HG03025 (cell line): Measurements from ENCODE around the gene MRPL17.
"Not testable (repeated sequence)": the region's sequence is repeated elsewhere in the genome, so short reads cannot be mapped to it uniquely, and the experiment has no call there.

ENCODE experiments used
- ATAC-seq: cut with Tn5 transposase; IDR thresholded peaks from one replicate; pipeline ENCODE4 v1.9.1; 2021; ENCODE audit warnings: mild to moderate bottlenecking, moderate library complexity; ENCODE audit not compliant: unreplicated experiment, low FRiP score

MRPL17 gene

DNA sequence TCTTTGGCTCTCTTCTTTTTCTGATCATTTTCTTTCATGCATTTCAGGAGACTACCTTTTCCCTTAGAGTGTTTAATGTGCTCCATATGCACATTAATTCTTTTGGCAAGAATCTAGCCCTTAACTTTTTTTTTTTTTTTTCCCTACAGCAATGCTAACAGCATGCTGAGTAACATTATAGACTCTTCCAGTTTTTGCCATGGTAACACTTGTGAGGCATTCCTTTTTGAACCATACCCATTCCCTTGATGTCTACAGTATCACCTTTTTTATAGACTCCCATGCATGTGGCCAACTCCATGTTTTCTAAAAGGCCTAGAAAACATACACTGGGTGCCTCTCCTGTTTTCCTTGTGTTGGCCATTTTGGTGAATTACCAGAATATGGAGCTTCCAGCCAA, 2.9 kb upstream of the MRPL17 start:
- no peak for ATAC-seq

- ATAC-seq, result not testable (repeated sequence)
Observed at GRCh38 chr11:6684068-6684467, 928 bp upstream of the MRPL17 start.

DNA sequence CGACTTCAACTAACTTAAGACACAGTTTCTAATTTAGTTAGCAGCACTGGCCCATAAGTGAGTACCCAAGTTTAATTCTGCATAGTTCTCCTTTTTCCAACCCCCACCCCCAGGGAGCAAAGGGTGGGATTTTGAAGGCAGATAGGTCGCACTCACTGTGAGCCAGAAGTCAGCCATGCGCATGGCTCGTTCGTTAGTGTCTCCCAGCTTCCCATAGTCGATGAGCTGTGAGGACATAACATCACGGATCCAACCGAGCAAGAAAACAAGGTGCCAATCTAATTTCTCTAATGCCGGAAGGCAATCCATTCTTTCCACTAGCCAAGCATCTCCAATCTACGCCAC, 577 bp downstream of the MRPL17 start:
- ATAC-seq, result no peak

DNA sequence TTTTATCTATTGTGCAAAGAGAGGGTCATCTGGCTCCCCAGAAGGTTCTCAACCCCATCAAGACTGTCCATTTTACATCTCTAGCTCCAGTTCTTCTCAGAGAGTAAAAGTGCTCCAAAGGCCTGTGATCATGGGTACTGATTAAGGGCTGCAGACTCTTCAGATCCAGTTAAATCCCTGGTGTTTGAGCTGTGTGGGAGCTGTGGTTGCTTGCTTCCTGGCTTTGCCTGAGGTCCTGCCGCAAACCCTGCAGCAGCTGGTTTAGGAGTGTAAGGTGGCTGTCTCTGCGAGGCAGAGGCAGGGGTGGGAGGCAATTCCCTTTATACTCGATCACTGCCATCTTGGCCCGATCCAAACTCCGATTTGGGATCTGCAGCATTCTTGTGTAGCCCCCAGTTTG, 1.2 kb downstream of the MRPL17 start:
- ATAC-seq, result no peak

GRCh38 chr11:6681505-6681904, 1.6 kb downstream of the MRPL17 start:
- no peak for ATAC-seq

DNA sequence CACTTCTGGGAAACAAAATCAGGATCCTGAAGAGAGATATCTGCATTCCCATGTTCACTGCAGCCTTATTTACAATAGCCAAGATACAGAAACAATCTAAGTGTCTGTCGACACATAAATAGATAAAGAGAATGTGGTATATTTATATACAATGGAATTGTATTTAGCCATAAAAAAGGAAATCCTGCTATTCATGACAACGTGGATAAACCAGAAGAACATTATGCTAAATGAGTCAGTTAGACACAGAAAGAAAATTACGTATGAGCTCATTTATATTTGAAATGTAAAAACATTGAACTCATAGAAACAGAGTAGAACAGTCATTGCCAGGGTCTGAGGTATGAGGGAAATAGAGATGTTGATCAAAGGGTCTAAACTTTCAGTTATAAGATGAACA, 6.1 kb downstream of the MRPL17 start:
- no peak for ATAC-seq

DNA sequence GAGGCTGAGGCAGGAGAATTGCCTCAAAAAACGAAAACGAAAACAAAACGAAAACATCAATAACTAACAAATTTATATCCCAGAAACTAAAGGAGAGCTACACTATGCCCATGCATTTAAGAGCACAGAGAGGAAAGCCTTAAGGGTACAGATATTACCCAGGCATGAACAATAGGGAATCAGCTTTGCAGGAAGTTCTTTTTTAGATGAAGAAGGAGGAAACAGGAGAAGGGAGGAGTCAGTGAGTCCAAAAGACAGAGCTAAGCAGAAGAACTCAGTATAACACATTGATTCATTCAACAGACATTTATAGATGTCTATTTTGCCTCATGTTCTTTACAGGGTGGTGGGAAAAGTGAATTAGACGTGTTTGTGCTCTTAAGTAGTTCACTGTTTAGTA, 8.3 kb downstream of the MRPL17 start:
- ATAC-seq, result no peak

GRCh38 chr11:6674219-6674597, 8.9 kb downstream of the MRPL17 start:
- ATAC-seq, result no peak

DNA sequence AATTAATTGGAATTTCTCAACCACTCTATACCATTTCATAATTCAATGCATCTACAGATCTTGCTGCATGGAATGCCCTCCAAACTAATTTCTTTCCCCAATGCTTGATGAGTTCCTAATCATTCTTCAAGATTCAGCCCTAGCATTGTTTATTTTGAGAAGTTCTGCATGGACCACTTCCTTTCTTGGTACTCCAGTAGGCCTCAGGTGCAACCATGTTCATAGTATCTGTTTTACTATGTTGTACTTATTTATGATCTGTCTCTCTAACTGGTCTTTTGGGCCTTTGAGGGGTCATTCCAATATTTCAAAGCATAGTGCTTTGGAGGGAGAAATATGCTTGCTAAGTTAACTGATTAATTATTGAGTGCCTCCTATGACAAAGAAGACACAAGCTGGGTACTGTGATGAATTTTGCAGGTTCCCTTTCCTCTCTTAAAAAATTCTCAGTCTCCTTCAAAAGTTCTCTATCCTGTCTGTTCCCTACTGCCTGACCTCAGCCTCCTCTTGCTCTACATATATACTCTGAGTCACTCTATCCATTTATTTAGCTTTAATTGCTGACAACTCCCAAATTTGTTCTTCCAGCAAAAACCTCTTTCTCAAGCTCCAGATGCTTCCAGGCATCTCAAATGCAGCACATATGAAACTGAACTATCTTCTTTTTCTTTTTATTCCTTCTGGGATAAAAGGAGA, 9.5 kb downstream of the MRPL17 start:
- no peak for ATAC-seq

DNA sequence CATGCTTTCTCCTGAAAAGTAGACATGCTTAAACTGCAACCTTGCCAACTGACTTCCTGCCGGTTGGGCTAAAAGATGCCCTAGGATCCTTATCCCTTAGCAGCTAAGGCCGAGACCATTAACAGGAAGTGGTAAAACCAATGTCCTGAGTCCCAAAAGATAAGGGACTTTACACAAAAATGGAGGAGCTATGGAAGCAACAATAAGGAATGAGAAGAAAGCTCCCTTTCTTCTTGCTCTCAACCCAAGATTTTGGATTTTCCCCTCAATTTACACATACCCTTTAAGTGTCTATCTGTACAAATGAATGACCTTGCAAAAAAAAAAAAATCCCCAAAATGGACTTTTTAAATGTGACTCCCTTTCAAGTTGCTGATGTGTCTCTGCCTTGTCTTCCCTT, 11.1 kb downstream of the MRPL17 start:
- no peak for ATAC-seq

DNA sequence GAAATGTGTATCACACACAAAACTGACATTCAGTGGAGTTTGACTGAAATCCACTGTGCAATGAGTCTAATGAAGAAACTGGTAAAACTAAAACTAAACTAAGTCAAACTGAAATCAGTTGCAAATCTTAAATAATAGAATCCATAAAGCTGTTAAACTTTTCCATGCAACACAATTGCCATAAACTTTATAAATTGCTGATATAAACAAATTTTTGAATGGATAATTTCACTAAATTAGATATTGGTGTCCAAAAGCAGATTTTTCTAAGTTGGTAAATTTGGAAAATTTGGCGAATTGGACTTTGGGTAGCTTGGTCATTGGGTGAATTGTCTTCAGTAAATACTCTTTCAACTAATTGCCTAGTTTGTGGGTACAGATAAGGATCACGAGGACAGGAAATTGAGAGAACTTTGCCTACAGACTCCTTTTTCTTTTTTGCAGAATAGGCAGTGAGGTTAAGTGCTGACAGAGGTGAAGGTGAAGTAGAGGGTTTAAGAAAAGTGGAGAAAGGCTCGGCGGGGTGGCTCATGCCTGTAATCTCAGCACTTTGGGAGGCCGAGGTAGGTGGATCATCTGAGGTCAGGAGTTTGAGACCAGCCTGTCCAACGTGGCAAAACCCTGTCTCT, 12.8 kb downstream of the MRPL17 start:
- ATAC-seq, result no peak

DNA sequence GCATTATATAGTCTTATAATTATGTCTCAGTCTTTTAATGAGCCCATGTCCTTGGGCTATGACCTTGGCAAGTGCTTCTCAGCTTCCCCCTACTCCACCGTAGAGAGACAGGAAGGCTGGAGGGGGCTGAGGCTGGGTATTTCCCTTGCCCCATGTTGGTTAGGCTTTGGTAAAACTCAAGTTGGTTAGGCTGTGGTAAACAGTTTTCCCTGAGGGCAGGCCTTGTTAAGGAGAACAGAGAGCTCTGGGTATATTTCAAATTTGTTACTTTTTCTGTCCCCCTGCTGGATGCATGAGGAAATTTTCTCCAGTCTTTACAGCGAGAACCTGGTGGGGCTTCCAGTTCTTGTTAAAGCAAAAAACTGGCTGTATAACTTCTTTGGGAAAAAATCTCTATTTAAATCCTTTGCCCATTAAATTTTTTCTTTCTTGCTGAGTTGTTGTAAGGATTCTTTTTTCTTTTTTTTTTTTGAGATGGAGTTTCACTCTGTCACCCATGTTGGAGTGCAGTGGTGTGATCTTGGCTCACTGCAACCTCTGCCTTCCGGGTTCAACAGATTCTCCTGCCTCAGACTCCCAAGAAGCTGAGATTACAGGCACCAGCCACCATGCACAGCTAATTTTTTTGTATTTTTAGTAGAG, 15.3 kb downstream of the MRPL17 start:
- ATAC-seq, result no peak

DNA sequence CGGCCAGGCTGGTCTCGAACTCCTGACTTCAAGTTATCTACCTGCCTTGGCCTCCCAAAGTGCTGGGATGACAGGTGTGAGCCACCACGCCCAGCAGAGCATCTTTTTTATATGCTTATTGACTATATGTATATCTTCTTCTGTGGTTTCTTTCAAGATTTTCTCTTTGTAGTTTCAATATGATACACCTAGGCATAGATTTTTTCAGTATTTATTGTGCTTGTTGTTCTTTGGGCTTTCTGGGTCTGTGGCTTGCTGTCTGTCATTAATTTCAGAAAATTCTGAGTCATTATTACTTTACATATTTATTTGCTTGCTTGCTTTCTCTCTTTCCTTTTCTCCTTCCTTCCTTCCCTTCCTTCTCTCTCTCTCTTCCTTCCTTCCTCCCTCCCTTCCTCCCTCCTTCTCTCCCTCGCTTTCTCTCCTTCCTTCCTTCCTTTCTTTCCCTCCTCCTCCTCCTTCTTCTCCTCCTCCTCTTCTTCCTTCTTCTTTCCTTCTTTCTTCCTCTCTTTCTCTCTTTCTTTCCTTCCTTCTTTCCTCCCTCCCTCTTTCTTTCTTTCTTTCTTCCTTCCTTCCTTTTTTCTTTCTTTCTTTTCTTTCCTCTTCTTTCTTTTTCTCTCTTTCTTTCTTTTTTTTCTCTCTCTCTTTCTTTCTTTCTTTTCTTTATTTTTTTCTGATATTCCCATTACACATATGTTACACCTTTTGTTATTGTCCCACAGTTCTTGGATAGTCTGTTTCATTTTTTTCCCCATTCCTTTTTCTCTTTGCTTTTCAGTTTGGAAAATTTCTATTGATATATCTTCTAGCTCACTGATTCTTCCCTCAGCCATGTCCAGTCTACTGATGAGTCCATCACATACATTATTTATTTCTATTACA, 16.6 kb downstream of the MRPL17 start:
- ATAC-seq, result no peak

- no peak for ATAC-seq
Observed at GRCh38 chr11:6664551-6664950, 18.6 kb downstream of the MRPL17 start.

- ATAC-seq, result no peak
Observed at GRCh38 chr11:6663794-6664469, 19.2 kb downstream of the MRPL17 start.

- ATAC-seq, result no peak
Observed at GRCh38 chr11:6660712-6661111, 22.4 kb downstream of the MRPL17 start.

DNA sequence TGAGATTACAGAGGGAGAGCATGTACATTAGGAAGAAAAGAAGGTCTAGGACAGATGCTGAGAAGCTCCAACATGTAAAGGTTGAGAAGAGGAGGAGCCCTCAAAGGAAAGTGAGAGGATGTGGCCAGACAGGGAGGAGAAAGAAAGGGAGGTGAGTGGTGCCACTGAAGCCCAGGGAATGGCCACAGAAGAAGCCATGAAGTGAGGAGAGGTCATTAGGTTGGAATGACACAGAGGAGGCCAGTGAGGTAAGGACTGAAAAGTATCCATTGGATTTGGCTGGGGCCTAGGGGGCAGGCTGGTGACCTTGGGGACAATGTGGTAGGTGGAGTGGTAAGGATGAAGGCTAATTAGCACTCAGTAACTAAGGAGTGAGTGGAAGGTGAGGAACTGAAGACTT, 24.5 kb downstream of the MRPL17 start:
- no peak for ATAC-seq

GRCh38 chr11:6657346-6657745, 25.8 kb downstream of the MRPL17 start:
- ATAC-seq, result no peak

DNA sequence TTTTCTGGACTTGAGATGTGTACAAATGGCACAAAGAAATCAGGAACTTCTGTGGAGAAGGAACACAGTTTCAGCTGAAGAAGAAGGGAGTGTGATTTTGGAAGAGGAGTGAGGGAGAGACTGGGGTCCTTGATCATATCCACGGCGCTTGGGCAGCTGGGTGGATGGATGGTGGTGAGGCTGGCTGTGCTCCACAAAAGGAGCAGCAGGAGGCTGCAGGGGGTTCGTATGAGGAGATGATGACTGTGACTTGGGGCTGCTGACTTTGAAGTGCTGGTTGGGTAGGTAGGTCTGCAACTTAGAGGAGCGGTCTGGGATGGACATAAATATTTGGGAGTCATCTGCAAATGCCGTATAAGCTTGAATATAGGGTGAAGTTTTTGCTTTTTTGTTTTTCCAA, 26.2 kb downstream of the MRPL17 start:
- no peak for ATAC-seq

- ATAC-seq, result no peak
Observed at GRCh38 chr11:6656584-6656915, 26.6 kb downstream of the MRPL17 start.
